Brain microvascular endothelial cell (primary cell): Measurements from ENCODE around the gene GSN.
A peak's percentile ranks its signal among the peaks of the same experiment; 100 is the strongest.

Source experiments
- DNase-seq: peaks from one replicate; pipeline ENCODE4 v3.0.0-alpha.2; 2020
- H3K27ac ChIP-seq: fragments of 250-450 bp; sonication (Bioruptor Pico); 2 replicates; pipeline ENCODE4 v1.5.1; 2020; ENCODE audit warnings: mild to moderate bottlenecking, moderate library complexity
- H3K27me3 ChIP-seq: fragments of 250-450 bp; sonication (Bioruptor Pico); replicated peaks from 2 replicates; pipeline ENCODE4 v1.5.1; 2020; ENCODE audit warnings: mild to moderate bottlenecking
- H3K36me3 ChIP-seq: fragments of 250-450 bp; sonication (Bioruptor Pico); replicated peaks from 2 replicates; pipeline ENCODE4 v1.5.1; 2020; ENCODE audit warnings: mild to moderate bottlenecking
- H3K4me3 ChIP-seq: 2 replicates; pipeline ENCODE4 v1.5.1; 2011; ENCODE audit warnings: low read depth, mild to moderate bottlenecking, control low read depth, low read length, moderate library complexity
- CTCF ChIP-seq: IDR thresholded peaks from 2 replicates; pipeline ENCODE4 v1.5.1; 2011; ENCODE audit warnings: low read depth, mild to moderate bottlenecking, moderate library complexity, low read length, control low read depth, inconsistent platforms; ENCODE audit errors: missing control alignments
- in situ Hi-C: cut with HindIII; loops from 2 replicates; pipeline ENCODE4 v1.10.0; 2017; ENCODE audit warnings: low sequenced_read_pairs, low pct_ligation_motif_present

The GSN gene

GRCh38 chr9:121296213-121297127 is 28.5 kb downstream of the GSN start:
- no peak overlapping the region for H3K27ac ChIP-seq
- H3K4me3 ChIP-seq, result no peak overlapping the region
- H3K36me3 ChIP-seq, result peaks cover 4% of the 10 kb centered on the region
- no peak for DNase-seq
- TF ChIP-seq CTCF, result no peak
- in situ Hi-C loops, result no loop called here
- H3K27me3 ChIP-seq, result no peaks in the 10 kb centered on the region

- Histone ChIP-seq H3K36me3 (peaks cover 9% of the 10 kb centered on the region), H3K4me3 (no peak overlapping the region), H3K27me3 (no peaks in the 10 kb centered on the region), H3K27ac (no peak overlapping the region)
- TF ChIP-seq CTCF, result no peak
- in situ Hi-C loops, result no loop called here
- DNase-seq, result no peak
Observed at GRCh38 chr9:121297389-121297788, 29.4 kb downstream of the GSN start.

- Histone ChIP-seq H3K27me3 (no peaks in the 10 kb centered on the region), H3K36me3 (peaks cover 11% of the 10 kb centered on the region), H3K4me3 (no peak overlapping the region), H3K27ac (no peak overlapping the region)
- TF ChIP-seq CTCF, result no peak
- DNase-seq, result no peak
- in situ Hi-C loops, result no loop called here
Observed at GRCh38 chr9:121298016-121298538, 30.1 kb downstream of the GSN start.

- H3K36me3 ChIP-seq, result peaks cover 15% of the 10 kb centered on the region
- H3K4me3 ChIP-seq, result peak overlapping the region; percentile 52
- no peak for TF ChIP-seq CTCF
- no peak for DNase-seq
- in situ Hi-C loops, result no loop called here
- H3K27ac ChIP-seq, result no peak overlapping the region
- no peaks in the 10 kb centered on the region for H3K27me3 ChIP-seq
Observed at GRCh38 chr9:121298689-121299466, 30.9 kb downstream of the GSN start.

- in situ Hi-C loops, result no loop called here
- TF ChIP-seq CTCF, result no peak
- Histone ChIP-seq H3K36me3 (peaks cover 22% of the 10 kb centered on the region), H3K27ac (no peak overlapping the region), H3K4me3 (peak overlapping the region; percentile 52), H3K27me3 (no peaks in the 10 kb centered on the region)
- no peak for DNase-seq
Observed at GRCh38 chr9:121299467-121300282, 31.7 kb downstream of the GSN start.
